Measurements from ENCODE around the gene RFXAP. TPM values are rescaled to one million over a fixed set of nuclear protein-coding genes. Genes with fewer than 3 reads are reported as not detected.

The RFXAP gene
- total RNA-seq, 1 experiment from 2014 or later, result 8.7 TPM

DNA sequence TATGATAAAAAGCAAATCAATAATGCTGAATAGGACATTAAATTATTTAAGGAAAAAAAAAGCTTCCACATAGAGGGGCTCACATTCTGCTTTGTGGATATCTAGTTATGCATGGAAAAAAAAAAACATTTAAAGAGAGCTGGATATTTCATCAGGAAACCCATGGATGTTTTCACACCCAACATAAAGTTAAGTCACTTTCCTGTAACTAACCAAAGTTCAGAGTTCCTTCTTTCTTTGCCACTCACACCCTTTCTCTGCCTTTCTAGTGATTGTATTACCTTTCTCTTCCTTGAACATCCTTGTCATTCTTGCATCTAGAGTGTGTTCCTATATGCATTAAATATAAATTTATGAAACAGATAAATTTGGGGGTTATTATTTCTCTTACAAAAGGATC lies 47.2 kb downstream of the RFXAP start:
- no peaks in the 10 kb centered on the region for H3K79me1 ChIP-seq (ENCODE audit: insufficient read depth, low read depth, low read length, poor library complexity, severe bottlenecking)
- H3K9ac ChIP-seq (ENCODE audit: extremely low read depth, insufficient read length, low read length), result no peak overlapping the region
- no peak overlapping the region for H3K27ac ChIP-seq (ENCODE audit: insufficient read length, low read depth, low read length)
- no peak overlapping the region for H4K8ac ChIP-seq (replicated peaks; ENCODE audit: insufficient read length, low read depth, low read length)
- DNase-seq, result no peak
- no peak overlapping the region for H2BK15ac ChIP-seq (ENCODE audit: low read depth, low read length)
- TF ChIP-seq CTCF (conservative IDR thresholded peaks at IDR 0.05), result no peak
- H3K4ac ChIP-seq (ENCODE audit: low read depth, low read length), result no peak overlapping the region
- H2AK5ac ChIP-seq (ENCODE audit: insufficient read length, low read length), result no peak overlapping the region
- H3K4me1 ChIP-seq (ENCODE audit: insufficient read depth, low read length), result peaks cover 5% of the 10 kb centered on the region; the same call in 1 of the 2 replicates
- no peak overlapping the region for H2BK12ac ChIP-seq (ENCODE audit: insufficient read length, low read depth, low read length)
- H3K56ac ChIP-seq (ENCODE audit: insufficient read length, low read depth, low read length), result no peak overlapping the region
- Mint-ChIP-seq H3K27me3 (ENCODE audit: low read depth) (peaks cover 1% of the 10 kb centered on the region; the same call in 1 of the 2 replicates), H3K9me3 (no peaks in the 10 kb centered on the region), H3K4me1 (peaks cover 20 to 26% of the 10 kb centered on the region in 2 experiments), H3K36me3 (ENCODE audit: insufficient read depth in 1 of 3, low read depth in 3 of 3) (no peaks in the 10 kb centered on the region; a peak in 1 of 7 replicates), H3K4me3 (no peak overlapping the region), H3K27ac (no peak overlapping the region)
- no peak overlapping the region for H3K18ac ChIP-seq (ENCODE audit: insufficient read length, low read depth, low read length)
- no peak overlapping the region for H2AFZ ChIP-seq (ENCODE audit: low read length)
- H3K23me2 ChIP-seq (ENCODE audit: insufficient read length, low read depth, low read length, poor library complexity, severe bottlenecking), result no peaks in the 10 kb centered on the region
- H3K79me2 ChIP-seq (ENCODE audit: insufficient read depth, low read length), result no peaks in the 10 kb centered on the region
- H2BK20ac ChIP-seq (ENCODE audit: low read depth, low read length, poor library complexity, severe bottlenecking), result no peak overlapping the region
- no peaks in the 10 kb centered on the region for H4K20me1 ChIP-seq (ENCODE audit: control insufficient read depth, insufficient read depth, insufficient read length)
- H3K14ac ChIP-seq (ENCODE audit: insufficient read depth, low read length), result no peak overlapping the region
- H3K23ac ChIP-seq (ENCODE audit: insufficient read length, low read depth, low read length), result no peak overlapping the region
- no peak overlapping the region for H3T11ph ChIP-seq (ENCODE audit: low read length)
- H3K4me2 ChIP-seq (ENCODE audit: insufficient read depth, insufficient read length, low read length), result no peak overlapping the region
- H3K27me3 ChIP-seq (ENCODE audit: insufficient read depth, low read length), result no peaks in the 10 kb centered on the region
- H4K5ac ChIP-seq (ENCODE audit: insufficient read length, low read depth, low read length), result no peak overlapping the region
- no peak overlapping the region for H2BK5ac ChIP-seq (ENCODE audit: insufficient read length, low read length)
- H4K91ac ChIP-seq (ENCODE audit: insufficient read length, low read depth, low read length), result no peak overlapping the region
- H3K9me3 ChIP-seq (ENCODE audit: control insufficient read depth, low read depth, low read length), result no peaks in the 10 kb centered on the region
- no peak overlapping the region for H2BK120ac ChIP-seq (ENCODE audit: low read depth, low read length, poor library complexity, severe bottlenecking)

Data from H9 (cell line).